Tibial nerve (tissue), 3 donors: ENCODE data around the gene DLGAP1.
"Not testable (repeated sequence)": the region's sequence is repeated elsewhere in the genome, so short reads cannot be mapped to it uniquely, and the experiment has no call there.

Experiments used
- CTCF ChIP-seq, 5 experiments: fragments of 200-600 bp in 3 of 5; fragments of 450-650 bp in 2 of 5; sonication (generic) in 3 of 5; IDR thresholded peaks; one replicate each; pipeline ENCODE4 v1.5.1; 2016 to 2019; ENCODE audit warnings: antibody characterized with exemption in 5 of 5, mild to moderate bottlenecking in 3 of 5, moderate library complexity in 2 of 5
- POLR2A ChIP-seq, 2 donors: fragments of 450-650 bp; IDR thresholded peaks; one replicate each; pipeline ENCODE4 v1.6.1; 2017; ENCODE audit warnings: antibody characterized with exemption in 2 of 2, mild to moderate bottlenecking in 2 of 2, moderate library complexity in 2 of 2

DNA sequence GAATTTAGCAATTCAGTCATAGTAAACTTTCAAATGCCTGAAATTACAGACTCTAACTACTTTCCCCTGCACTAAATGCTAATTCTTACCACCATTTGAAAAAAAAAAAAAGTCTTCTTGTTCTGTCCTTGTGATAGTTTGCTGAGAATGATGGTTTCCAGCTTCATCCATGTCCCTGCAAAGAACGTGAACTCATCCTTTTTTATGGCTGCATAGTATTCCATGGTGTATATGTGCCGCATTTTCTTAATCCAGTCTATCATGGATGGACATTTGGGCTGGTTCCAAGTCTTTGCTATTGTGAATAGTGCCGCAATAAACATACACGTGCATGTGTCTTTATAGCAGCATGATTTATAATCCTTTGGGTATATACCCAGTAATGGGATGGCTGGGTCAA is 420.3 kb downstream of the DLGAP1 start:
- TF ChIP-seq CTCF, POLR2A (IDR thresholded peaks at IDR 0.05): not testable (repeated sequence)
